ENCODE data around the gene AXIN1.
"Not testable (repeated sequence)": the region's sequence is repeated elsewhere in the genome, so short reads cannot be mapped to it uniquely, and the experiment has no call there.

AXIN1 gene

DNA sequence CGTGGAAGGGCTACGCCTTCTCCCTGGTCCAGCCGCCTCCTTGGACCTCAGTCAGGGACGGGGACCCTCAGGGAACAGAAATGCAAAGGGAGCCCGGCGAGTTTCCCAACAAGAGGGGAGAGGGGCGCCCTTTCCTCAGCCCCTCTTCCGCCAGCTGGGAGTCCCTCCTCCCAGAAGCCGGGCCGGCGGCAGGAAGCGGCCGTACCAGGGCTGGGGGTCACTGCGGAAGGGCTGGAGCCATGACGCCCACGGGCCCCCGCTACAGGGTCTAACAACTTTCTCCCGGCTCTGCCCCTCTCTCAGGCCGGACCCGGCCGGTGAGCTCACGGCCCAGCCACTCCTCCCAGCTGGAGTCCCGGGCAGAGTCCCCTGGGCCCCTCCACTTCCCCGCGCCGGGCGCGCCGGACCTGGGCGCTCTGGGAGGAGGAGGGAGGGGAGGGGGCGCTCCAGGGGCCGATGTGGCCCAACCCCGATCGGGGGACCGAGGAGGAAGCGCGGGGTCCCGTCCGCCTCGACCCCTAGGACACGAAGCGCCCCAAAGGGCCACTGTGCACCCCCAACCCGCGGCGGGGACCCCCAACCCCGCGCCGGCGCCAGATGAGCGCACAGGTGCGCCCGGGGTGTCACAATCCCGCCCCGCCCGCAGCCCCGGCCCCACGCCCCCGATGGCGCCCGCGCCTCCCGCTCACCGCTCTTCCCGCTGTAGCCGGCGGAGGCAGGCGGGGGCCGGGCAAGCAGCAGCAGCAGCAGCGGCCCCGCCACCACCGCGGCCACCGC, 28.7 kb upstream of the AXIN1 start:
- no peak for DNase-seq (ENCODE audit: extremely low spot score)
- ChIA-PET POLR2A (interaction anchor here (0.5 to 1.1 kb wide), 2 partner anchors 12 to 989 kb away, joined by 4 to 8 read pairs; no protein-coding TSS in a partner anchor), CTCF (interaction anchor here (1.5 to 2.1 kb wide), 2 partner anchors 44 to 275 kb away, joined by 3 to 5 read pairs; partner anchors contain the start of gene RAB11FIP3)
- TF ChIP-seq, protein P1, sequence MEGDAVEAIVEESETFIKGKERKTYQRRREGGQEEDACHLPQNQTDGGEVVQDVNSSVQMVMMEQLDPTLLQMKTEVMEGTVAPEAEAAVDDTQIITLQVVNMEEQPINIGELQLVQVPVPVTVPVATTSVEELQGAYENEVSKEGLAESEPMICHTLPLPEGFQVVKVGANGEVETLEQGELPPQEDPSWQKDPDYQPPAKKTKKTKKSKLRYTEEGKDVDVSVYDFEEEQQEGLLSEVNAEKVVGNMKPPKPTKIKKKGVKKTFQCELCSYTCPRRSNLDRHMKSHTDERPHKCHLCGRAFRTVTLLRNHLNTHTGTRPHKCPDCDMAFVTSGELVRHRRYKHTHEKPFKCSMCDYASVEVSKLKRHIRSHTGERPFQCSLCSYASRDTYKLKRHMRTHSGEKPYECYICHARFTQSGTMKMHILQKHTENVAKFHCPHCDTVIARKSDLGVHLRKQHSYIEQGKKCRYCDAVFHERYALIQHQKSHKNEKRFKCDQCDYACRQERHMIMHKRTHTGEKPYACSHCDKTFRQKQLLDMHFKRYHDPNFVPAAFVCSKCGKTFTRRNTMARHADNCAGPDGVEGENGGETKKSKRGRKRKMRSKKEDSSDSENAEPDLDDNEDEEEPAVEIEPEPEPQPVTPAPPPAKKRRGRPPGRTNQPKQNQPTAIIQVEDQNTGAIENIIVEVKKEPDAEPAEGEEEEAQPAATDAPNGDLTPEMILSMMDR (IDR thresholded peaks at IDR 0.05; ENCODE audit: control extremely low read depth, extremely low read depth, low read depth, missing control alignments), result no peak

- TF ChIP-seq, protein P1 (IDR thresholded peaks at IDR 0.05; ENCODE audit: control extremely low read depth, extremely low read depth, low read depth, missing control alignments), result no peak
- ChIA-PET POLR2A (interaction anchor here (0.5 to 1.1 kb wide), 2 partner anchors 13 to 990 kb away, joined by 4 to 8 read pairs; no protein-coding TSS in a partner anchor), CTCF (no interaction called here)
- no peak for DNase-seq (ENCODE audit: extremely low spot score)
Measured at GRCh38 chr16:380762-381011, 28.2 kb upstream of the AXIN1 start.

- CTCF ChIA-PET, result interaction anchor here (1.0 kb wide), 1 partner anchor 18 kb away, joined by 4 read pairs; no protein-coding TSS in a partner anchor
Measured at GRCh38 chr16:379961-380761, 27.6 kb upstream of the AXIN1 start.

GRCh38 chr16:379183-379960, 26.8 kb upstream of the AXIN1 start:
- TF ChIP-seq, protein P1 (IDR thresholded peaks at IDR 0.05; ENCODE audit: control extremely low read depth, extremely low read depth, low read depth, missing control alignments), result no peak
- DNase-seq (ENCODE audit: extremely low spot score), result no peak
- ChIA-PET POLR2A (no interaction called here), CTCF (interaction anchor here (1.0 kb wide), 1 partner anchor 17 kb away, joined by 4 read pairs; no protein-coding TSS in a partner anchor)

More at GRCh38 chr16:379961-380761, 27.6 kb upstream of the AXIN1 start:
- POLR2A ChIA-PET, result interaction anchor here (1.1 kb wide), 1 partner anchor 13 kb away, joined by 4 read pairs; no protein-coding TSS in a partner anchor
- no peak for DNase-seq (ENCODE audit: extremely low spot score)
- TF ChIP-seq, protein P1 (IDR thresholded peaks at IDR 0.05; ENCODE audit: control extremely low read depth, extremely low read depth, low read depth, missing control alignments), result no peak

DNA sequence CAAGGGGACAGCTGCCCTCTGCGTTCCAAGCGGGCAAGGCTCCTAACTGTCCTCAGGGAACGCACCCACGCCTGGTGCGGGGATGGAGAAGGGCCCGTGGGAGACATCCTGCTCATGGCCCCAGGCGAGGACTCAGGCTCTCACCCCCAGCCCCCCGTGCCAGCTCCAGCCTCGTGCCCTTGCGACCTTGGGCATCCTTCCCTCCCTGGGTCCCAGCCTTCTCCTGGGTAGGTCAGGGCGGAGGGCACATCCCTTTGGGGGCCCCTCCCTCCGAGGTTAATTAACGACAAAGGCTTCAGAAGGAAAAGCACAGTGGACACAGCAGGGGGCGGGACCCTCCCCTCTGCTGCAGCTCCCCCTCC, 26.3 kb upstream of the AXIN1 start:
- TF ChIP-seq, protein P1 (IDR thresholded peaks at IDR 0.05; ENCODE audit: control extremely low read depth, extremely low read depth, low read depth, missing control alignments), result no peak
- ChIA-PET POLR2A (no interaction called here), CTCF (interaction anchor here (1.0 kb wide), 1 partner anchor 17 kb away, joined by 4 read pairs; no protein-coding TSS in a partner anchor)
- no peak for DNase-seq (ENCODE audit: extremely low spot score)

DNA sequence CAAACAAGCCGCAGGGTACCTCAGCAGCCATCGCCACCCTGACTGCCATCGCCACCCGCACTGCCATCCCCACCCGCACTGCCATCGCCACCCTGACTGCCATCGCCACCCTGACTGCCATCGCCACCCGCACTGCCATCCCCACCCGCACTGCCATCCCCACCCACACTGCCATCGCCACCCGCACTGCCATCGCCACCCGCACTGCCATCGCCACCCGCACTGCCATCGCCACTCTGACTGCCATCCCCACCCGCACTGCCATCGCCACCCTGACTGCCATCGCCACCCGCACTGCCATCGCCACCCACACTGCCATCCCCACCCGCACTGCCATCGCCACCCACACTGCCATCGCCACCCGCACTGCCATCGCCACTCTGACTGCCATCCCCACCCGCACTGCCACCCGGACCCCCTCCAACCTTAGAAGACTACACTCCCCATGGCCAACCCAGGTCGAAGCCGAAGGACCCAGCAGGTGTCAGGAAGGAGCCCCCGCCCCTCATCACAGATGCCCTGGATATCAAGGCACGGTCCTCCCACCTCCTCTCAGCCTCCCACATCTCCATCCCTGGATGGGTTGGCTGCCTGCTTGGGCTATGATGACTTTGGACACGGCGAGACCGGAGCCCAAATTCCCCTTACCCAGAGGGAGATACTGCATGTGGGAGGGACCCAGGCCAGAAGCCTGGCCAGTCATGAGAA, 25.7 kb upstream of the AXIN1 start:
- CTCF ChIA-PET; POLR2A ChIA-PET; DNase-seq (ENCODE audit: extremely low spot score): not testable (repeated sequence)

All from GM10248 (cell line).